ENCODE results near the gene DNAJC4. TPM values are rescaled to one million over a fixed set of nuclear protein-coding genes. Genes with fewer than 3 reads are reported as not detected.

The DNAJC4 gene
- total and polyA plus RNA-seq, 9 of the 15 experiments (the other 6 are each of a cell fraction or from before 2014, with no cell fraction given), result 4.0 to 32.6 (median 19.9) TPM

DNA sequence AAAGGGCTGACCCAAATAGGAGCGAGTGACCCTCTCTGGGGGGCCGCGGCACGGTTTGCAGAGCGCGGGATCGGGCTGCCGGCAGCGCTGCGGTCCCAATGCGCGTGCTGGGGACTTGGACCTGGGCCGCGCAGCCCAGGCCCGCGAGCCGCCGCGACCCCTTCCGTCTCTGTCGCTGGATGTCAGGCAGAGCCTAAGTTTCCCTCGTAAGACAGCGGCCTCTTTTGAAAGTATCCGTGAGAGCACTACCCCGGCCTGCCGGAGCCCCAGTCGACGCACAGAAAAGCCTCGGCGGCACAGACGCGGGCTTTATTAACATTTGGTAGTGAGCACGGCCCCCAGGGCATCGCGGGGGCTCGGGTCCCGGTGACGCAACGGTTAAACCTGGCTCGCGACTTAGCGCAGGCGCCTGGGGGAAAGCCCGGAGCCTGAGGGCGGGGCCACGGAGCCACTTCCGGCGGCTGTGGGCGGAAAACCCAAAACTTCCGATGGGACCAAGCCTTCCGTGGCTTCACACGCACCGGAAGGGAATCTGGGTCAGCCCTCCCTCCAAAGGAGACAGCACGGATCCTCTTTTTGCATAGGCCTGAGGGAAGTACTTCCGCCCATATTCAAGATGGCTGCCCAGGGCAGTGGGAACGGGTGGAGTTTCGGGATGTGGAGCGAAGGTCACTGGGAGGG lies 39.3 kb downstream of the DNAJC4 start (continued):
- no peak for TF ChIP-seq PTTG1 (tag; IDR thresholded peaks at IDR 0.05; ENCODE audit: low read depth)
- TF ChIP-seq, protein P1, sequence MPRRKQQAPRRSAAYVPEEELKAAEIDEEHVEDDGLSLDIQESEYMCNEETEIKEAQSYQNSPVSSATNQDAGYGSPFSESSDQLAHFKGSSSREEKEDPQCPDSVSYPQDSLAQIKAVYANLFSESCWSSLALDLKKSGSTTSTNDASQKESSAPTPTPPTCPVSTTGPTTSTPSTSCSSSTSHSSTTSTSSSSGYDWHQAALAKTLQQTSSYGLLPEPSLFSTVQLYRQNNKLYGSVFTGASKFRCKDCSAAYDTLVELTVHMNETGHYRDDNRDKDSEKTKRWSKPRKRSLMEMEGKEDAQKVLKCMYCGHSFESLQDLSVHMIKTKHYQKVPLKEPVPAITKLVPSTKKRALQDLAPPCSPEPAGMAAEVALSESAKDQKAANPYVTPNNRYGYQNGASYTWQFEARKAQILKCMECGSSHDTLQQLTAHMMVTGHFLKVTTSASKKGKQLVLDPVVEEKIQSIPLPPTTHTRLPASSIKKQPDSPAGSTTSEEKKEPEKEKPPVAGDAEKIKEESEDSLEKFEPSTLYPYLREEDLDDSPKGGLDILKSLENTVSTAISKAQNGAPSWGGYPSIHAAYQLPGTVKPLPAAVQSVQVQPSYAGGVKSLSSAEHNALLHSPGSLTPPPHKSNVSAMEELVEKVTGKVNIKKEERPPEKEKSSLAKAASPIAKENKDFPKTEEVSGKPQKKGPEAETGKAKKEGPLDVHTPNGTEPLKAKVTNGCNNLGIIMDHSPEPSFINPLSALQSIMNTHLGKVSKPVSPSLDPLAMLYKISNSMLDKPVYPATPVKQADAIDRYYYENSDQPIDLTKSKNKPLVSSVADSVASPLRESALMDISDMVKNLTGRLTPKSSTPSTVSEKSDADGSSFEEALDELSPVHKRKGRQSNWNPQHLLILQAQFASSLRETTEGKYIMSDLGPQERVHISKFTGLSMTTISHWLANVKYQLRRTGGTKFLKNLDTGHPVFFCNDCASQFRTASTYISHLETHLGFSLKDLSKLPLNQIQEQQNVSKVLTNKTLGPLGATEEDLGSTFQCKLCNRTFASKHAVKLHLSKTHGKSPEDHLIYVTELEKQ (CRISPR knock-in tag; IDR thresholded peaks at IDR 0.05), result no peak
- TF ChIP-seq RUNX1 (IDR thresholded peaks at IDR 0.05; ENCODE audit: low read depth), result no peak; the same call in 1 of the 2 replicates
- TF ChIP-seq ZKSCAN3 (CRISPR knock-in tag; IDR thresholded peaks at IDR 0.05), result no peak
- TF ChIP-seq TBL1XR1 (IDR thresholded peaks at IDR 0.05; ENCODE audit: low read length in 2 of 2), result peak in 1 of 2 experiments; percentile 52; a peak in 1 of 4 replicates
- TF ChIP-seq, protein P2, sequence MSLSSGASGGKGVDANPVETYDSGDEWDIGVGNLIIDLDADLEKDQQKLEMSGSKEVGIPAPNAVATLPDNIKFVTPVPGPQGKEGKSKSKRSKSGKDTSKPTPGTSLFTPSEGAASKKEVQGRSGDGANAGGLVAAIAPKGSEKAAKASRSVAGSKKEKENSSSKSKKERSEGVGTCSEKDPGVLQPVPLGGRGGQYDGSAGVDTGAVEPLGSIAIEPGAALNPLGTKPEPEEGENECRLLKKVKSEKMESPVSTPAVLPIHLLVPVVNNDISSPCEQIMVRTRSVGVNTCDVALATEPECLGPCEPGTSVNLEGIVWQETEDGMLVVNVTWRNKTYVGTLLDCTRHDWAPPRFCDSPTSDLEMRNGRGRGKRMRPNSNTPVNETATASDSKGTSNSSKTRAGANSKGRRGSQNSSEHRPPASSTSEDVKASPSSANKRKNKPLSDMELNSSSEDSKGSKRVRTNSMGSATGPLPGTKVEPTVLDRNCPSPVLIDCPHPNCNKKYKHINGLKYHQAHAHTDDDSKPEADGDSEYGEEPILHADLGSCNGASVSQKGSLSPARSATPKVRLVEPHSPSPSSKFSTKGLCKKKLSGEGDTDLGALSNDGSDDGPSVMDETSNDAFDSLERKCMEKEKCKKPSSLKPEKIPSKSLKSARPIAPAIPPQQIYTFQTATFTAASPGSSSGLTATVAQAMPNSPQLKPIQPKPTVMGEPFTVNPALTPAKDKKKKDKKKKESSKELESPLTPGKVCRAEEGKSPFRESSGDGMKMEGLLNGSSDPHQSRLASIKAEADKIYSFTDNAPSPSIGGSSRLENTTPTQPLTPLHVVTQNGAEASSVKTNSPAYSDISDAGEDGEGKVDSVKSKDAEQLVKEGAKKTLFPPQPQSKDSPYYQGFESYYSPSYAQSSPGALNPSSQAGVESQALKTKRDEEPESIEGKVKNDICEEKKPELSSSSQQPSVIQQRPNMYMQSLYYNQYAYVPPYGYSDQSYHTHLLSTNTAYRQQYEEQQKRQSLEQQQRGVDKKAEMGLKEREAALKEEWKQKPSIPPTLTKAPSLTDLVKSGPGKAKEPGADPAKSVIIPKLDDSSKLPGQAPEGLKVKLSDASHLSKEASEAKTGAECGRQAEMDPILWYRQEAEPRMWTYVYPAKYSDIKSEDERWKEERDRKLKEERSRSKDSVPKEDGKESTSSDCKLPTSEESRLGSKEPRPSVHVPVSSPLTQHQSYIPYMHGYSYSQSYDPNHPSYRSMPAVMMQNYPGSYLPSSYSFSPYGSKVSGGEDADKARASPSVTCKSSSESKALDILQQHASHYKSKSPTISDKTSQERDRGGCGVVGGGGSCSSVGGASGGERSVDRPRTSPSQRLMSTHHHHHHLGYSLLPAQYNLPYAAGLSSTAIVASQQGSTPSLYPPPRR (CRISPR knock-in tag; IDR thresholded peaks at IDR 0.05; ENCODE audit: borderline replicate concordance), result no peak
- TF ChIP-seq, protein P3, sequence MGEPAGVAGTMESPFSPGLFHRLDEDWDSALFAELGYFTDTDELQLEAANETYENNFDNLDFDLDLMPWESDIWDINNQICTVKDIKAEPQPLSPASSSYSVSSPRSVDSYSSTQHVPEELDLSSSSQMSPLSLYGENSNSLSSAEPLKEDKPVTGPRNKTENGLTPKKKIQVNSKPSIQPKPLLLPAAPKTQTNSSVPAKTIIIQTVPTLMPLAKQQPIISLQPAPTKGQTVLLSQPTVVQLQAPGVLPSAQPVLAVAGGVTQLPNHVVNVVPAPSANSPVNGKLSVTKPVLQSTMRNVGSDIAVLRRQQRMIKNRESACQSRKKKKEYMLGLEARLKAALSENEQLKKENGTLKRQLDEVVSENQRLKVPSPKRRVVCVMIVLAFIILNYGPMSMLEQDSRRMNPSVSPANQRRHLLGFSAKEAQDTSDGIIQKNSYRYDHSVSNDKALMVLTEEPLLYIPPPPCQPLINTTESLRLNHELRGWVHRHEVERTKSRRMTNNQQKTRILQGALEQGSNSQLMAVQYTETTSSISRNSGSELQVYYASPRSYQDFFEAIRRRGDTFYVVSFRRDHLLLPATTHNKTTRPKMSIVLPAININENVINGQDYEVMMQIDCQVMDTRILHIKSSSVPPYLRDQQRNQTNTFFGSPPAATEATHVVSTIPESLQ (CRISPR knock-in tag; IDR thresholded peaks at IDR 0.05), result peak; percentile 80; the same call in 1 of the 2 replicates
- TF ChIP-seq FOS (IDR thresholded peaks at IDR 0.05; ENCODE audit: extremely low read depth, insufficient read length), result no peak
- TF ChIP-seq, protein P4, sequence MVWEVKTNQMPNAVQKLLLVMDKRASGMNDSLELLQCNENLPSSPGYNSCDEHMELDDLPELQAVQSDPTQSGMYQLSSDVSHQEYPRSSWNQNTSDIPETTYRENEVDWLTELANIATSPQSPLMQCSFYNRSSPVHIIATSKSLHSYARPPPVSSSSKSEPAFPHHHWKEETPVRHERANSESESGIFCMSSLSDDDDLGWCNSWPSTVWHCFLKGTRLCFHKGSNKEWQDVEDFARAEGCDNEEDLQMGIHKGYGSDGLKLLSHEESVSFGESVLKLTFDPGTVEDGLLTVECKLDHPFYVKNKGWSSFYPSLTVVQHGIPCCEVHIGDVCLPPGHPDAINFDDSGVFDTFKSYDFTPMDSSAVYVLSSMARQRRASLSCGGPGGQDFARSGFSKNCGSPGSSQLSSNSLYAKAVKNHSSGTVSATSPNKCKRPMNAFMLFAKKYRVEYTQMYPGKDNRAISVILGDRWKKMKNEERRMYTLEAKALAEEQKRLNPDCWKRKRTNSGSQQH (CRISPR knock-in tag; IDR thresholded peaks at IDR 0.05), result peak; percentile 83; the same call in 1 of the 2 replicates
- TF ChIP-seq SRSF7 (optimal IDR thresholded peaks at IDR 0.05; ENCODE audit: low read depth, low read length), result no peak
- peak; percentile 100 for TF ChIP-seq ELF2 (CRISPR knock-in tag; IDR thresholded peaks at IDR 0.05)
- TF ChIP-seq ZNF143 (CRISPR knock-in tag; IDR thresholded peaks at IDR 0.05), result no peak
